HG03439 (cell line): ENCODE measurements around the gene FBXL15.

Experiments used
- ATAC-seq: cut with Tn5 transposase; IDR thresholded peaks from one replicate; pipeline ENCODE4 v1.9.1; 2021; ENCODE audit warnings: mild to moderate bottlenecking, moderate library complexity; ENCODE audit not compliant: unreplicated experiment

Gene FBXL15

DNA sequence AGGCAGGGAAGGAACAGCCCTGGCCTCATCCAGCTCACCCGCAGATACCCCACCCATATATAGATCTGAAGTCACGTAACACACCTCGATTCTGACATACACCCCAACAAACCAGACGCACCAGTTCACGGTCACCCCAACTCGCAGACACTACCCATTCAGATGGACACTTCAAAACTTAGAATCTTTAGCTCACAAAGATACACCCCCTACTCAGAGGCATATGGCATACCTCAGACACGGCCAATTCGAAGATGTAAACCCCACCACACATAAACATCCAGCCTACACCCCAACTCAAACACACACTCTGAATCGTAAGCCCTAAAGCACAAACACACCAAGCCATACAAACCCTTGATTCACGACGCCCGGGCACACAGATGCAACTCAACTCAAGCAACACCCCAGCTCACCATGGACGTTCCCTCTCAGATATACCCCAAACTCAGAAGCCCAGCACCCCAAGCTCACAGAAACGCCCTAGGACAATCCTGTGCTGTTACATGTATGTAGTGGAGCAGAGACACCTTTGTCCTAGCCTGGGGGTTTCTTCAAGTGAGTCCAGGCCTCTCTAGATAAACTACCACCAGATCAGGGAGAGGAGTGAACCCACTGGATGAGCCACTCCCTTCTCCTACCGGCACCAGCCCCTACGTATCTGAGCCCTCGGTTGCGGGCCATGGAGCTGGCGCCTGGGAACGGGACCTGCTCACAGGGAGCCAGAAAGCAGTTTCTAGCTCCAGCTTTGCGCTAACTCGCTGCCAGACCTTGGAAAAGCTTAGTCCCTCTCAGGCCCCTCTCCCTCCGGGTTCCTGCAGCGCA is 10.8 kb upstream of the FBXL15 start:
- ATAC-seq, result no peak

DNA sequence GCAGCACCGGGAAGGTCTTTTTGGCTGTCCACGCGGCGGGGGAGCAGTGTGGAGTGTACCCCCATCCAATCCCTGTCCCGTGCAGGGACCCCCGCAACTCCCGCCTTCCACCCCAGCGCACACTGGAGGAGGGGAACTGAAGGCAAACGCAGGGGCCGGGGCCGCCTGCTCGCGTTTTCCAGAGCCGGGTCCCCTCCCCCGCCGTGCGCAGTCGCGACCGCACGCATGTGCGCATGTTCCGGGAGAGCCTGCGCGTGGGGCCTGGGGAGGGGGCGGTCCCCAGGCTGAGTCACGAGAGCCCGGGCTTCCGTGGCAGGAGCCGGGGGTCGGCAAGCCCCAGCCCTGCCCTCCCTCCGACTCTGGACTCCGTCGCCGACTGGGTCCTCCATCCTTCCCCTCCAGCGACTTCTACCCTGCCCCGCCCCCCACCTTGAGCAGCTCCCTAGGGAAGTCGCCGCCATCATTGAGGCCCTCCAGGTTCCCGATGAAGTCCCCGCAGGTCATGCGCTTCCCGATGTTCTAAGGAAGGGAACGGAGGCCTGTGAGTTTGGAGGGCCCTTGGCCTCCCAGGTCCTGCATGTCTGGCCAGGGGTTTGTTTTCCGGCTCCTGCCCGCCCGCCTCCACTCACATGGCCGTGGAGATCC is 10.1 kb upstream of the FBXL15 start:
- no peak for ATAC-seq

DNA sequence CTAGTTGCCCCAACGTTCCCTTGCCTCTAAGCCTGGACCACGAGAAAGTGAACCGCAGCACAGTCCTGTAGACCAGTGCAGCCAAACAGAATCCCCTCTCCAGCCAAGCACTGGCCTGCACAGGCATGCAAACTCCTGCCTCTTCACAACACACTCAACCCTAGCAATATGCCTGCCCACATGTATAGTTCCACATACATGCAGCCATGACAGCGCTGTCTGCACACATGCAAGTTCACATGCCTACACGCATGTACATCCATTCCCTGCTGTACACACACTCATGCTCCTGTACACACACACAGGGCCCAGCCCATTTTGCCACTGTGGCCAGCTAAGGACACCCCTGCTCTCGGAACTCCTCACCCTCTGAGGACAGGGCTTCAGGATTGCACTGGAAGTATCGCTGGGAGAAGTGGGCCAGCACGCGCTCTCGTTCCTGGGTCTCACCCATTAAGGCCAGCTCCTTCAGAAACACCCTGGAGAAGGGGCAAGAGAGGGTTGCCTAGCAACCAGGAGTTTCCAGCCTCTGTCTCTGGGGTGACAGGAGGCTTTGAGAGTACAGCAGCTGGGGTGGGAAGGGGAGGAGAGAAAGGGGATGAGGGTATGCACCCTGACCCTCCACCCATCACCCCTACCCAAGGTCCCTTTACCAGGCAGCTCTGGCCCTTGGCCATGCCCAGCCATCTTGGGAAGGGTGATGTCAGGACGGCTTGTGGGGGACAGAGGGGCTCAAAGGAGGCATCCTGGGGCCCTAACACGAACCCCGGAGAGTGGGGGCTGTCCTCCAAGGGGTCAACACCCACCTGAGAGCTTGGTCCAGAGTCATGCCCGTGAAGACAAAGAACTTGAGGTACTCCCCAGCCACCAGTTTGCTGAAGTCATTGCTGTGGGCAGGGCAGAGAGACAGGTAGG is 9.0 kb upstream of the FBXL15 start:
- ATAC-seq, result no peak

DNA sequence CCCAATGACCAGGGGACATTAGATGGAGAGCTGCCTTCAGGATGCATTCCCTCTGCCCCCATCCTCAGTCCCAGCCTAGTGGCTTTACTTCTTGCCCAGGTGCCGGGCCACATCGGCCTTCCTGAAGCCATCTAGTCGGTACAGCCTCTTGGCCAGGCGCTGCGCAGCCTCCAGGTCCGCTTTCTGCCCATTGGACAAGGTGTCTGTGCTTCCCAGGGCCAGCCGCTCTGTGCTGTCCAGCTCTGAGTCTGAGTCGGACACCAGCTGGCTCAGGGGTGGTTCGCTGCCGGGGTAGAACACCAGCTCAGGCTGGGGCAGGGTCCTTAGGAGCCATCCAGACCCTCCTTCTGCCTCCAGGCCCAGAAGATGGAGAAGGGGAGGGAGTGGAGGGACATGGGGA is 8.3 kb upstream of the FBXL15 start:
- ATAC-seq, result no peak

DNA sequence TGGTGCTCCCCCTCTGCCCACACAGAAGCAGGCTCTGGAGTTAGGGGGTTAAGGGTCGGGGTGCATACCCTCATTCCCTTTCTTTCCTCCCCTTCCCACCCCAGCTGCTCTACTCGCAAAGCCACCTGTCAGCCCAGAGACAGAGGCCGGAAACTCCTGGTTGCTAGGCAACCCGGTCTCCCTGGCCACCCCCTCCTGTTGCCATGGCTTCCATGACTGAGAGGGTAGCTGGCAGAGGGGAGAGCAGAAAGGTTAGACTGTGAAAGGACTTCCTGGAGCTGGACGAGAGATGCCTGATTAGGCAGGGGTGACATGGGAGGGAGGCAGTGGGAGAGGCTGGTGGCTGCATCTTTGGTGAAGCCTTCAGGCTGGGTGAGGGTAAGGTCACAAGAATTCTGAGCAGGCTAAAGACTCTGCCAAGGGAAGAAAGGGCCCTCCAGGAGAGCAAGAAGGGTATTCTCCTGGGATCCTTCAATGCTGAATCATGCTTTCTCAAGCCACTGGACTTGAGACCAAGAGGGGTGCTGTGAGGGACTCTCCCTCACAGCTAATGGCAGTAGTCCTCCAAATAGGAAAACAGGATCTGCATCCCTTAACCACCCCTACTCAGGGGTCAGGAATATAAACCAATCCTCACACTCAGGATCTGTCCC is 7.5 kb upstream of the FBXL15 start:
- no peak for ATAC-seq

DNA sequence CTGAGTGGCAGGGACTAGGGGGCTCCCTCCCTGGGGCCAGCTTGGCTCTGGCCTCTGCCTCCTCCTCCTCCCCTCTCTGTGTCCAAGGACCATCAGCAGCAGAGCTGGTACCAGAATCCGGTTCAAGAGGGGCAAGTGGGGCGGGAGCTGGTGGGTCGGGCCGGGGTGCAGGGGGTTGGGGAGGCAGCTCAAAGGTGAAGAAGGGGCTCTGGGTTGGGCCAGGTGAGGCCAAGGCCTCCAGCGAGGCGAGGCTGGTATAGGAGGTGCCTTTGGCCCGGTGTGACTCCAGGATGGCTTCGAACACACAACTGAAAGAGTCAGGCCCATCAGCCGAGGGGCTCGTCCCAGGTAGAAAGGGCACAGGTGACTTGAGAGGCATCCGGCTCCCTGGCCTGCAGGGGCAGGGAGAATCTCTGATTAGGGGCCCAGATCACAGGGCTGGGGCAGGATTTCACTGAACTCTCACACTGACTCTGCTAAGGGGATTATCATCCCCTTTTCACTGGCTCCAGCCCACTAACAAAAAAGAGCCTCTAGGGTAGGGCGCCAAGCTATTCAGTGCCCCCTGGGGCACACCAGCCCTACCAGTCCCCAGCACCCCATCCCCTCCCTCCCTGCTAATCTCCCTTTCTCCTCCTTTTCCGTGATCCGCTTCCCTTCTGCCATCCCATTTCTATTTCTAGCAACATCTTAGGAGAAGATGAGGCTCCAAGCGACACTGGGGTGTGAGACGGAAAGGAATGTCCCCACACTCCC is 6.7 kb upstream of the FBXL15 start:
- ATAC-seq, result no peak

DNA sequence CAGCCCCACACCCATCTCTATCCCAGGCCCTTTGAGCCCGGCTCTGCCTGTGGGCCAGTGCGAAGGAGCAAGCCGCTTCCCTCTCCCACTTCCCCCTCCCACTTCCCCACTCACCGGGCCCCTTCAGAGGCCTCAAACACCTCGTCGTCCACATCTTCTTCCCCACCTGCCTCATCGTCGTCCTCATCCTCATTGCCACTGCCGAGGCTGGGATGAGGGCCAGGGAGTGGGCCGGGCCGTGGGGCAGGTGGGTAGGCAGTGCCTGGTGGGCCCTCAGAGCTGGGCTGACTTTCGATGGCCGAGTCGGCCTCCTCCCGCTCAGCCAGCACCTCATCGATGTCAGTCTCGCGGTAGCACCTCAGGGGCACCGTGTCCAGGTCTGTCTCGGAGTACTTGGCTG is 5.9 kb upstream of the FBXL15 start:
- ATAC-seq, result no peak

DNA sequence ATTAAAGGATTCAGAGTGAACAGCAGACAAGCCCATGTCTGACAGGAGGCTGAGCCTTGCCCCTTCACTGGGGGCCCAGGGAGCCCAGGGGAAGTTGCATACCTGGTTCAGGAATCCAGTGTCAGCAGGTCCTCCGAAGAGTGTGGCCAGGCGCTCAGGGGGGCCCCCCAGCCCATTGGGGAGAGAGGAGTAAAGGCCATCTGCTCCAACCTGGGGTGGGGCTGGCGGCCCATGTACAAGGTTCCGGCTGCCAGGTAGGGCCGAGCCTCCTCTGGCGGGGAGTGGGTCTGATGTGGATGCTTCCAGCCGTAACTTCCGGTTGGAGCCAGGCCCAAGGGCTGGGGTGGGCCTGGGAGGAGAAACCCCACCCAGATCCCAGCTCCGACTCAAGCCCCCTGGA is 4.4 kb upstream of the FBXL15 start:
- ATAC-seq, result no peak

DNA sequence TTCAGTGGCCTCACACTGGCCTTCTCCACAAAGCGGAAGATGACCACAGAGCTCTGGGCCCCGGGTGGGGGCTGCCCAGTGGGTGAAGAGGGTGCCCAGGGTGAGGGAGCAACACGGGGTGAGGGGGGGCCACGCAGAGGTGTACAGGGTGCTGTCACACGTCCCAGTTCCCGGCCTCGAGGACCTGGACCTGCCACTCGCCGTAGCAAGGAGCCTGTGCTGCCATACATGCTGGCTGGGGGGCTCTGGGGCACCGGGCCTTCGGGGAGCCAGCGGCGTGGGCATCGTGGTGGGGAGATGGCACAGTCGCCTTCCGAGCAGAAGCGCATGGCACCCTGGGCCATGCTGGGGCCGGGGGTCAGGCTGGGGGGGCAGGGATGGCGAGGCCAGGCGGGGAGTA is 3.9 kb upstream of the FBXL15 start:
- no peak for ATAC-seq

DNA sequence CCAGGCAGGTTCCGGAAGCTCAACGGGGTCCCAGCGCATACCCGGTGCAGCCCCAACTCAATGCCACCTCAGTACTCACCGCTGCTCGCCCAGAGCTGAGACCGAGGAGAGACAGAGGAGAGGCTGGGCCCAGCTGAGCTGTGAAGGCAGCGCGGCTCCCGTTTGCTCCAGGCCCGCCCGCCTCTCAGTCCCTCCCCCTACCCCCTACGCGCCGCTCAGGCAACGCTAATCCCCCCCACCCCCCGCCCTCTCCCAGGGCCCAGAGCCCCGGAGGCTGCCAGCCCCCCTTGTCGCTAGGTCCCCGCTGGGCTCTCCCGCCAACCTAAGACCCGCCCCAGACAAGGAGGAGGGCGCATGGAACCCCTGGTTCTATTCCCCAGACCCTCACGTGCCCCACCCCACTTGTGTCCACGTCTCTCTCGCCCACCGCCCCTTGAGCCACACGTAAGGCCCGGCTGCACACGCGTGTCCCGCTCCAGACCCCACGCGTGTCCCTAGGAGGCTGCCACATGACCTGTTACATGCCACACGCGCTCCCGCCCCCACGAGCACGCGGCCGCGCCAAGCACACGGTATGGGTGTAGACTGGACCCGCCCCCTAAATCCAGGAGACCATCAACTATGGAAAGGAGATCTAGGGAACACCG is 1.9 kb upstream of the FBXL15 start, which contains the start of gene PSD:
PSD (minus strand) TSS at position 164 of the 647 bp plus-strand sequence. CDS start 1,747 bp downstream, outside the sequence.
- no peak for ATAC-seq

DNA sequence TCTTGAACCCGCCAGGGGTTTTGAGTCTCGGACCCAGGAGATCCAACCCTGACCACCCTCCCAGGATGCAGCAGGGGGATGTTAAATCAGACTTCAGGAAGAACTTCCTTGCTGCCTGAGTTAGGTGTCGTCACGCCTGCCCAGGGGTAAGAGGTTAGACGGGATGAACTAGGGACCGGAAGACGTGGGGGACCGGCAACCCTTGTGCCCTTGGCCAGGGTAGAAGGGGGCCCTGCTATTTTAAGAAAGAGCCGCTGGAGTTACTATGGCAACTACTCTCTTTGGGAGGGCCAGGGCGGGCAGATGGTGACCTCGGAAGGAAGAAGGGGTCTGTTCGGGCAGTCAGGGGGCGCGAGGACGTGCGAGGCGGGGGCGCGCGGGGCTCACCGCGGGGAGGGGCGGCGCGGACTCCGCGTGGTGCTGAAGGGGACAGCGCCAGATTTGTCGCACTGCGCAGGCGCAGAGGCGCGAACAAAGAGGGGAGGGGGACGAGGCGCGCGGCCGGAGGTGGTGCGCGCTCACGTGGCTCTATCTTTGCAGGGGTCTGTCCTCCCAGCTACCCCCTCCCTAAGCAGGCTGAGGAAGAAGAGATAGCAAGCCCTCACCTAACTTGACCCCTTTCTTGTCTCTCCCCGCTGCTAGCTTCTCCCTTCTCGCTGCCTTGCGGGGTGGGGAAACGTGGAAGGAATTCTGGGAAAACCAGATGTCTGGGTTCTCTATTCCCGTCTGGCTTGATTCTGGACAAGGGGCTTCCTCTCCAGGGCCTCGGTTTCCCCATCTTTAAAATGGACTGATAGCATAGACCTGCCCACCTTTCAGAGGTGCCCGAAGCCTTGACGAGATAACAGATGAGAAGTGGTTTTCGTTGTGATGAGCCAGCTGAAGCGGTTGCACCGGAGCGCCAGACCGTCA is 1.1 kb upstream of the FBXL15 start:
- no peak for ATAC-seq

DNA sequence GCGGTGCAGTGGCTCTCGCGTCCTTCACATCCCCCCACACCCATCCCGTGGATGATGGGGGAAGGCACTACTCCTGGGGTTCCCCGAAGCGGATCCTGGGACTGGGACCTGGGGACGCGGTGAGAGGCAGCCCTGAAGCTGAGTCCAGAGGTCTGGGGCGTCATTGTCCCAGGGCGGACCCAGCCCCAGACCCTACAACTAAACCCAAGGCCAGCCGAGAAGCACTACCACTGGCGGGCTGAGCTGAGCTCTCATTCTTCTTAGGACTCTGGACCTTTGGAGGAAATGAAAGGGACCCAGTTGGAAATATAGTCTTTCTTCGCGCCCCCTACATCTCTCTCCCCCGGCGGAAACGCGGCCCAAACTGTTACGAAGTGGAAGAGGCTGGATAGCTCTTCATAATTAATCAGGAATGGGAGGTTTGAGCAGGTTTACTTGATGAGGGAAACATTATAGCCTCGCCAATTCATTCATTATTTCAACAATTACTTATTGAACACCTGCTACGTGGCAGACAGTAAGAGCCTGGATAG is 389 bp upstream of the FBXL15 start:
- no peak for ATAC-seq

DNA sequence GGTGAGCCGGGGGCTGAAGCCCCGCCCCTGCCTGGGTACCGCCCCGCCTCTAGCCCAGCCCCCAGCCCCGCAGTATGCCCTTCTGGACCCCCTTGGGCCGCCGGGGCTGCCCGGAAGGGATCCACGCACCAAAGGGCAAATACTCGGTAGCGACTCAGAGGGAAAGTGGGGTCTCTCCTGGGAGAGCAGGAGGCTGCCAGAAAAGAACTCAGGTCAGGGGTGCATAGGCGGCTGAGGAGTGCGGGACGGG is 796 bp downstream of the FBXL15 start:
- ATAC-seq, result no peak

DNA sequence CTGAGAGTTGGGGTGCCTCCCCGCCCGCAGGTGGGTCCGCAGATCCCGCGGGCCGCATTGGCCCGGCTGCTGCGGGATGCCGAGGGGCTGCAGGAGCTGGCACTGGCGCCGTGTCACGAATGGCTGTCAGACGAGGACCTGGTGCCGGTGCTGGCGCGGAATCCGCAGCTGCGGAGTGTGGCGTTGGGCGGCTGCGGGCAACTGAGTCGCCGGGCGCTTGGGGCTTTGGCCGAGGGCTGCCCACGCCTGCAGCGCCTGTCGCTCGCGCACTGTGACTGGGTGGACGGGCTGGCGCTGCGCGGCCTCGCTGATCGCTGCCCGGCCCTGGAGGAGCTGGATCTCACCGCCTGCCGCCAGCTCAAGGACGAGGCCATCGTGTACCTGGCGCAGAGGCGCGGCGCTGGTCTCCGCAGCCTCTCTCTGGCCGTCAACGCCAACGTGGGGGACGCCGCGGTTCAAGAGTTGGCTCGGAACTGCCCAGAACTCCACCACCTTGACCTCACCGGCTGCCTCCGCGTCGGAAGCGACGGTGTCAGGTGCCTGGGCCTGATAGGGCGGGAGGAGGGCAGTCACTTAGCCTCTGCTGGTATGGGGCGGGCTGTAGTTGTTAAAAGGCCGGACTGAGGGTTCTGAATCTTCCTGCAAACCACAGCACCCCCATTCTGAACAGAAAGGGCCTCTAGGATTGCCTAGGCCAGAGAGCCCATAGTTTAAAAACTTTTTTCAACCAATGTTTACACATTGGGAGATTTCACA is 1.3 kb downstream of the FBXL15 start:
- ATAC-seq, result peak; percentile 3

DNA sequence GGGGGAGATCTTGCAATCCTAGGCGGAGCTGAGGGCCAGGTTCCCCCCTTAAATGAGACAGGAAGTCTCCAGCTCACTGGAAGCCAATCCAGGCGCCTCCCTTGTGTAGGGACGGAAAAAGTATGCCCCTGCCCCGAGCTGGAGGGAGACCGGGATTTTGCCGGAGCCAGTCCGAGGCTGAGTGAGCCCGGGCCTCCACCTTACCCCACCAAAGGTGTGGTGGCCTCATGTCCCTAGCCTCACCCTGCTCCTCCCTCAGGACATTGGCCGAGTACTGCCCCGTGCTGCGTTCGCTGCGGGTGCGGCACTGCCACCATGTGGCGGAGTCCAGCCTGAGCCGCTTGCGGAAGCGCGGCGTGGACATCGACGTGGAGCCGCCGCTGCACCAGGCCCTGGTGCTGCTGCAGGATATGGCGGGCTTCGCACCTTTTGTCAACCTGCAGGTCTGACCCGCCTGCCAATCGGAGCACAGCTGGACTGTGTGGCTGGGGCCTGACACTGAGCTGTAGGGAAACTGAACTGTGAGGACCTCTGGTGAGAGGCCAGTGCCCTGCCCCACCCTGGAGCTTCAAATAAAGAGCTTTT is 2.0 kb downstream of the FBXL15 start:
- no peak for ATAC-seq

DNA sequence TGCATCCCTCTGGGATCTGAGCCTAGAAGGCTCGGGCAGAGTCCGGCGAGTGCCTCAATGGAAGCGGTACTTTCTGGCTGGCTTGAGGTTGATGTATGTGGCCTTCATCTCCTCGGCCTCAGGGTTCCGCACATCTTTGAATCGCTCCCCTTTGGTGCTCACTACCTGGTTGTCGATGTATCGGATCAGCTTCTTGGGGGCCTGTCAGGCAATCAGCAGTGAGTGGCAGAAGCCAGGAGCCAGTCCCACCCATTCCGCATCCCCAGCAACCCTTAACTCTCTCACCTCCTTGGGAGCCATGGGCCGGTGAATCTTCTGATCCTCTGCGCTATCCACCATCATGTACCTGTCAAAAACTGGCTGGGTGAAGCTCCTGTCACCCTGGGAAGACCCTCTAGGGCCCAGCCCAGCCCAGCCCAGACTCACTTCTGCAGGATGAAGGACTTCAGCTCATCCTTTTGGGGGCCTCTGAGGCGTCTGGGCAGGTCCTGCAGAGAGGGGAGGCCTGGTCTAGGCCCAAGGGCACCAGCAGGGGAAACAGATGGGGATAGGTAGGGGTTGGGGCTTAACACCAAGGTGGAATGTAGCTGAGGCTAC is 2.8 kb downstream of the FBXL15 start:
- no peak for ATAC-seq

DNA sequence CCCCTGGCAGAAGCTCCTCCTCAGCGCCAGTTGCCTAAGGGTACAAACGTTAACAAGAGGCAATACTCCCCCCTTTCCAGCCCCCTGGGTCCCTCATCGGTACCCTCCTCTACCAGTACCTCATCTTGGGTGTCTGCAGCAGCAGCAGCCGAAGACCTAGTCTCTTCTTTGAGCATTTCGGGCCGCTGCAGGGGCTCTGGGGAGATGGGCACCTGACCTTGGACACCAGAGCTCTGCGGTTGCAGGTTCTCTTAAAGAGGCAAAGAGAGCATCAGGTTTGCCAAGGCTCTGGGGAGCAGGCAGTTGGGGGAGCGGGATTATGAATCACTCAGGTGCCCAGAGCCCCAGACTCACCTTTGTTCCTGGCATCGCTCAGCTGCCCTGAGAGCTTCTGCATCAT is 3.5 kb downstream of the FBXL15 start:
- no peak for ATAC-seq
